Smooth muscle cell (in vitro differentiated cells): ENCODE measurements around the gene C22orf31. TPM values are rescaled to one million over a fixed set of nuclear protein-coding genes. Genes with fewer than 3 reads are reported as not detected.

Experiments used
- DNase-seq: peaks from one replicate; lab custom pipeline; 2025; ENCODE audit not compliant: unreplicated experiment; lab: John Stamatoyannopoulos, UW
- H2AFZ ChIP-seq: fragments of 200-600 bp; sonication (generic); 2 replicates; pipeline ENCODE4 v1.6.0; 2016; ENCODE audit warnings: antibody characterized with exemption, low read depth, mild to moderate bottlenecking
- H3F3A ChIP-seq: fragments of 200-600 bp; sonication (generic); 2 replicates; pipeline ENCODE4 v1.6.0; 2017; ENCODE audit warnings: antibody characterized with exemption, low read depth
- H3K27ac ChIP-seq: fragments of 200-600 bp; sonication (generic); 2 replicates; pipeline ENCODE4 v1.5.1; 2016; ENCODE audit warnings: low read depth, mild to moderate bottlenecking
- H3K27me3 ChIP-seq: fragments of 200-600 bp; sonication (generic); 2 replicates; pipeline ENCODE4 v1.6.1; 2016; ENCODE audit warnings: low read depth, mild to moderate bottlenecking
- H3K36me3 ChIP-seq: fragments of 200-600 bp; sonication (generic); 2 replicates; pipeline ENCODE4 v1.5.1; 2016; ENCODE audit warnings: low read depth
- H3K4me1 ChIP-seq: fragments of 200-600 bp; sonication (generic); 2 replicates; pipeline ENCODE4 v1.5.1; 2016; ENCODE audit warnings: low read depth
- H3K4me2 ChIP-seq: fragments of 200-600 bp; sonication (generic); 2 replicates; pipeline ENCODE4 v1.6.0; 2016; ENCODE audit warnings: mild to moderate bottlenecking
- H3K4me3 ChIP-seq: fragments of 200-600 bp; sonication (generic); 2 replicates; pipeline ENCODE4 v1.5.1; 2016; ENCODE audit warnings: mild to moderate bottlenecking
- H3K79me2 ChIP-seq: fragments of 200-600 bp; sonication (generic); 2 replicates; pipeline ENCODE4 v1.6.0; 2016; ENCODE audit warnings: low read depth, mild to moderate bottlenecking
- H3K9ac ChIP-seq: fragments of 200-600 bp; sonication (generic); 2 replicates; pipeline ENCODE4 v1.6.0; 2016; ENCODE audit warnings: low read depth
- H3K9me3 ChIP-seq: fragments of 200-600 bp; sonication (generic); replicated peaks from 2 replicates; pipeline ENCODE4 v1.5.1; 2016; ENCODE audit warnings: low read depth
- H4K20me1 ChIP-seq: fragments of 200-600 bp; sonication (generic); 2 replicates; pipeline ENCODE4 v1.6.0; 2016; ENCODE audit warnings: low read depth
- WGBS: methylation state at CpG from one replicate; pipeline ENCODE4 v1.1.7; 2016; ENCODE audit warnings: low lambda C conversion rate; 5-methylcytosine and 5-hydroxymethylcytosine counted together
- polyA plus RNA-seq: library from polyadenylated mRNA; unstranded; fragments of >200 nt; fragmentation: Nextera tagmentation; extraction: Ambion mirVana; gene quantifications from 2 replicates; pipeline ENCODE4 v1.2.1, GENCODE V29; 2016
- total RNA-seq: library from RNA; depleted of rRNA; stranded (reverse); fragments of >200 nt; gene quantifications from 2 replicates; pipeline ENCODE4 v1.2.3, GENCODE V29; 2014
- TF ChIP-seq, protein P1 (sequence below): fragments of 200-600 bp; sonication (generic); IDR thresholded peaks from 2 replicates; pipeline ENCODE4 v1.5.1; 2017; ENCODE audit warnings: borderline replicate concordance, mild to moderate bottlenecking, antibody characterized with exemption; ENCODE audit not compliant: insufficient read depth, poor library complexity, severe bottlenecking

The C22orf31 gene
- total and polyA plus RNA-seq, 2 experiments from 2014 or later = not detected

- H3K4me2 ChIP-seq = no peak overlapping the region
- no peak overlapping the region for H3K27ac ChIP-seq
- no peak overlapping the region for H2AFZ ChIP-seq
- peaks cover 3% of the 10 kb centered on the region for H3K4me1 ChIP-seq
- no peaks in the 10 kb centered on the region for H3K9me3 ChIP-seq
- H3K4me3 ChIP-seq = no peak overlapping the region
- TF ChIP-seq, protein P1, sequence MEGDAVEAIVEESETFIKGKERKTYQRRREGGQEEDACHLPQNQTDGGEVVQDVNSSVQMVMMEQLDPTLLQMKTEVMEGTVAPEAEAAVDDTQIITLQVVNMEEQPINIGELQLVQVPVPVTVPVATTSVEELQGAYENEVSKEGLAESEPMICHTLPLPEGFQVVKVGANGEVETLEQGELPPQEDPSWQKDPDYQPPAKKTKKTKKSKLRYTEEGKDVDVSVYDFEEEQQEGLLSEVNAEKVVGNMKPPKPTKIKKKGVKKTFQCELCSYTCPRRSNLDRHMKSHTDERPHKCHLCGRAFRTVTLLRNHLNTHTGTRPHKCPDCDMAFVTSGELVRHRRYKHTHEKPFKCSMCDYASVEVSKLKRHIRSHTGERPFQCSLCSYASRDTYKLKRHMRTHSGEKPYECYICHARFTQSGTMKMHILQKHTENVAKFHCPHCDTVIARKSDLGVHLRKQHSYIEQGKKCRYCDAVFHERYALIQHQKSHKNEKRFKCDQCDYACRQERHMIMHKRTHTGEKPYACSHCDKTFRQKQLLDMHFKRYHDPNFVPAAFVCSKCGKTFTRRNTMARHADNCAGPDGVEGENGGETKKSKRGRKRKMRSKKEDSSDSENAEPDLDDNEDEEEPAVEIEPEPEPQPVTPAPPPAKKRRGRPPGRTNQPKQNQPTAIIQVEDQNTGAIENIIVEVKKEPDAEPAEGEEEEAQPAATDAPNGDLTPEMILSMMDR = no peak
- no peaks in the 10 kb centered on the region for H3F3A ChIP-seq
- 85% methylated on average over 8 of the region's 8 CpGs for WGBS
- H3K27me3 ChIP-seq = no peaks in the 10 kb centered on the region
- no peaks in the 10 kb centered on the region for H4K20me1 ChIP-seq
- no peaks in the 10 kb centered on the region for H3K36me3 ChIP-seq
- no peak for DNase-seq
- H3K79me2 ChIP-seq = peaks cover 5% of the 10 kb centered on the region
- H3K9ac ChIP-seq = no peak overlapping the region
Measured at GRCh38 chr22:29079218-29079901, 17.7 kb upstream of the C22orf31 start.

- no peak overlapping the region for H3K4me3 ChIP-seq
- no peak overlapping the region for H2AFZ ChIP-seq
- H3K36me3 ChIP-seq = no peaks in the 10 kb centered on the region
- H3K9ac ChIP-seq = no peak overlapping the region
- H3K4me2 ChIP-seq = no peak overlapping the region
- H3K9me3 ChIP-seq = no peaks in the 10 kb centered on the region
- H3K27ac ChIP-seq = no peak overlapping the region
- H3F3A ChIP-seq = no peaks in the 10 kb centered on the region
- H3K79me2 ChIP-seq = peaks cover 5% of the 10 kb centered on the region
- H4K20me1 ChIP-seq = no peaks in the 10 kb centered on the region
- TF ChIP-seq, protein P1 = no peak
- H3K27me3 ChIP-seq = no peaks in the 10 kb centered on the region
- WGBS = 98% methylated on average over 6 of the region's 6 CpGs
- peaks cover 3% of the 10 kb centered on the region for H3K4me1 ChIP-seq
- no peak for DNase-seq
Measured at GRCh38 chr22:29078869-29079207, 17.2 kb upstream of the C22orf31 start.

DNA sequence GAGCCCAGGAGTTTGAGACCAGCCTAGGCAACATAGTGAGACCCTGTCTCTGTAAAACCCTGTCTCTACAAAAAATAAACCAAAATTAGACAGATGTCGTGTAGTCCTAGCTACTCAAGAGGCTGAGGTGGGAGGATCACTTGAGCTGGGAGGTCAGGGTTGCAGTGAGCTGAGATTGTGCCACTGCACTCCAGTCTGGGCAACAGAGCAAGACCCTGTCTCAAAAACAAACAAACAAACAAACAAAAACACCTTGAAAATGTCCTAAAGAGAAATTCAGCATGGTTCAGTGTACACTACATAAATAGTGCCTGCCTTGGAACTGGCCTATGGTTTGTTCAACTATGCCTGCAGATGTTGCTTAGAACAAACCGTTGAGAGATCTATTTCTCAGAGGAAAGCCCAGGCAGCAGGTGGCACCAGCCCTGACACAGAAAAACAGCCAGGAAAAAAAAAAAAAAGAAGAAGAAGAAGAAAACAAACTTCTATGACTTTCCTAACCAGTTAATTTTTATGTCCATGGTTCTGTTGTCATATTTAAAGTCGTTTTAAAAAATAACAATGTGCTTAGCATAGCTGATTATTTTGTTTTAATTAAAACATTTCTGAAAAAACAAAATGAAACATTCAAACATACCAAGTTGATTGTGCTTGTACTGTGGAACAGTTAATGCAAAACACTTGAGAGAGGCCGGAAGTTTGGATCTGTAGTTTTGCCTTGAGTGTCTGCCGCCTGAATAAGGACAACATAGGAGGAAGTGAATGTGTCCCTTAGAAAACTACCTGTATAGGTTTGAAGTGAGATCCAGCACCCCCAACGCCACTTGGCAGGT is 16.6 kb upstream of the C22orf31 start:
- WGBS = 94% methylated on average over 6 of the region's 6 CpGs
- no peaks in the 10 kb centered on the region for H3K9me3 ChIP-seq
- H3K4me2 ChIP-seq = no peak overlapping the region

More for the DNA sequence above, 16.6 kb upstream of the C22orf31 start:
- no peaks in the 10 kb centered on the region for H3F3A ChIP-seq
- no peaks in the 10 kb centered on the region for H3K36me3 ChIP-seq
- H3K27ac ChIP-seq = no peak overlapping the region
- no peak overlapping the region for H2AFZ ChIP-seq
- H3K4me3 ChIP-seq = no peak overlapping the region
- no peaks in the 10 kb centered on the region for H4K20me1 ChIP-seq
- TF ChIP-seq, protein P1 = no peak
- peaks cover 4% of the 10 kb centered on the region for H3K27me3 ChIP-seq
- H3K9ac ChIP-seq = no peak overlapping the region
- no peak for DNase-seq
- peaks cover 3% of the 10 kb centered on the region for H3K4me1 ChIP-seq
- H3K79me2 ChIP-seq = peaks cover 5% of the 10 kb centered on the region
